H1 (cell line): ENCODE results near the gene SBF2. TPM values are rescaled to one million over a fixed set of nuclear protein-coding genes. Genes with fewer than 3 reads are reported as not detected.

ENCODE experiments used
- CTBP2 ChIP-seq: IDR thresholded peaks from 2 replicates; pipeline ENCODE4 v1.7.0; 2011; ENCODE audit warnings: borderline replicate concordance, mild to moderate bottlenecking, moderate library complexity, mixed read lengths, low read length; ENCODE audit not compliant: insufficient read depth, insufficient read length
- EZH2 ChIP-seq: fragments of 200-600 bp; sonication (generic); IDR thresholded peaks from 2 replicates; pipeline ENCODE4 v1.7.1; 2012; ENCODE audit warnings: low read depth, mild to moderate bottlenecking, moderate library complexity, low read length, inconsistent platforms; ENCODE audit not compliant: severe bottlenecking
- FOSL1 ChIP-seq: IDR thresholded peaks from 2 replicates; pipeline ENCODE4 v1.6.1; 2011; ENCODE audit warnings: mild to moderate bottlenecking, low read depth, low read length, moderate library complexity; ENCODE audit not compliant: insufficient read depth
- KDM1A ChIP-seq: fragments of 200-600, 300-600 bp; sonication (generic); IDR thresholded peaks from 2 replicates; pipeline ENCODE4 v1.7.1; 2016; ENCODE audit warnings: mild to moderate bottlenecking, low read length, borderline replicate concordance
- MAFK ChIP-seq: IDR thresholded peaks from 2 replicates; pipeline ENCODE4 v1.6.1; 2012; ENCODE audit warnings: low read depth, mild to moderate bottlenecking, improper control_type of control experiment, low read length
- SUZ12 ChIP-seq: fragments of 200-600 bp; sonication (generic); IDR thresholded peaks from 2 replicates; pipeline ENCODE4 v1.6.1; 2012; ENCODE audit warnings: mild to moderate bottlenecking, inconsistent platforms, low read length, moderate library complexity, mixed read lengths
- ZNF274 ChIP-seq: IDR thresholded peaks from 2 replicates; pipeline ENCODE4 v1.7.0; 2012; ENCODE audit warnings: low read length, borderline replicate concordance; ENCODE audit errors: extremely low read depth
- polyA plus RNA-seq, 7 experiments: library from polyadenylated mRNA; depleted of rRNA in 3 of 7; stranded (reverse) in 5 of 7; unstranded in 2 of 7; fragments of >200 nt in 5 of 7; fragments of 200-250 nt in 2 of 7; gene quantifications; 1 replicate in 5 of 7; 2 replicates in 1 of 7; 4 replicates in 1 of 7; pipeline versions ENCODE4 v1.2.1 to v1.2.3, GENCODE V29; 2011 to 2013; ENCODE audit warnings: missing spikeins in 2 of 7, mixed read lengths in 2 of 7
- total RNA-seq: library from RNA; stranded (reverse); fragmentation: NEBNext Ultra II Directional; extraction: Animal tissue kit (Norgen Biotek cat#: 25700); gene quantifications from 2 replicates; pipeline ENCODE4 v1.2.1, GENCODE V29; 2021

SBF2 gene
- total and polyA plus RNA-seq, 2 of the 8 experiments (the other 6 are each of a cell fraction or from before 2014, with no cell fraction given): 36.7 to 50.5 TPM

DNA sequence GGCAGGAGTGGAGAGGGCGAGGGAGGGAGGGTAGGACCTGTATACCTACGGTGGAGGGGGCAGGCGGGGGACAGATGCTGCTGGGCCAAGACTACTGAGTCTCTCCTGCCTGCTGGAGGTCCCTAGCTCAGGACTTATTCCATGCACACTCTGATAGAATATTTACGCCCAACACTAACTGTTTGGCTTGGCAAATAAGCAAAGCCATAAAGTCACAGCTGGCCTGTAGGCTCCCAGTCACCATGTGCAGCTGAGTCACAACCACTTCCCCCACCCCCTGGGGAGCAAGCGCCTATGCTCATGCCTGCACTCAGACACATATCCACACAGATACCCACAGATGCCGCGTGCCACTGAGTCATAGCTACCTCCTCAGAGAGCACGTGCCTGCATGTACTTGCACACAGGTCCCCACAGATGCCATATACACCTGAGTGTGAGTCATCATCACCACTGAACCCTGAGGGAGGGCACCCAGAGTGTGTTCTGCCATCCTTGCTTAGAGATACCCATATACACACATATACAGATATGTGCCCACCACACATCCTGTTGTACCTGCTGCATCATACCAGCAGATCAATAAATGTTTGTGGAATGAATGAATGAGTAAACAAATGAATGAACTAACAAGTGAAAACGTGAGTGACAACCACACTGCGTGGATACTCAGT is 534.4 kb downstream of the SBF2 start (continued):
- TF ChIP-seq SUZ12 (no peak), ZNF274 (no peak), EZH2 (no peak), CTBP2 (no peak), MAFK (no peak), KDM1A (no peak), FOSL1 (no peak)
